KMS-11 (cell line): ENCODE results near the gene MKKS.

Source experiments
- H2AFZ ChIP-seq: fragments of 200-600 bp; sonication (generic); 2 replicates; pipeline ENCODE4 v1.6.1; 2016; ENCODE audit warnings: antibody characterized with exemption, mixed run types, low read depth
- H3K27ac ChIP-seq: fragments of 200-600 bp; sonication (generic); 2 replicates; pipeline ENCODE4 v1.6.1; 2016; ENCODE audit warnings: mild to moderate bottlenecking, mixed run types
- H3K27me3 ChIP-seq: fragments of 200-600 bp; sonication (generic); 2 replicates; pipeline ENCODE4 v1.6.1; 2017; ENCODE audit warnings: mild to moderate bottlenecking, low read depth, mixed run types, moderate library complexity; ENCODE audit not compliant: insufficient read depth
- H3K36me3 ChIP-seq: fragments of 200-600 bp; sonication (generic); 2 replicates; pipeline ENCODE4 v1.6.1; 2017; ENCODE audit warnings: mild to moderate bottlenecking, mixed run types; ENCODE audit not compliant: insufficient read depth
- H3K4me1 ChIP-seq: fragments of 200-600 bp; sonication (generic); 2 replicates; pipeline ENCODE4 v1.6.1; 2016; ENCODE audit warnings: mild to moderate bottlenecking, low read depth, mixed run types; ENCODE audit not compliant: poor library complexity, severe bottlenecking
- H3K4me2 ChIP-seq: fragments of 200-600 bp; sonication (generic); 2 replicates; pipeline ENCODE4 v1.7.0; 2016; ENCODE audit warnings: mild to moderate bottlenecking, mixed run types
- H3K4me3 ChIP-seq: fragments of 200-600 bp; sonication (generic); IDR thresholded peaks from 2 replicates; pipeline ENCODE4 v1.6.1; 2017; ENCODE audit warnings: low read depth, low read length, mixed read lengths; ENCODE audit not compliant: insufficient read depth
- H3K79me2 ChIP-seq: fragments of 200-600 bp; sonication (generic); 2 replicates; pipeline ENCODE4 v1.6.1; 2016; ENCODE audit warnings: low read depth, mixed run types; ENCODE audit not compliant: insufficient read depth
- H3K9ac ChIP-seq: fragments of 200-600 bp; sonication (generic); 2 replicates; pipeline ENCODE4 v1.6.1; 2016; ENCODE audit warnings: mild to moderate bottlenecking, mixed run types
- H4K20me1 ChIP-seq: fragments of 200-600 bp; sonication (generic); 2 replicates; pipeline ENCODE4 v1.6.1; 2016; ENCODE audit warnings: mild to moderate bottlenecking, mixed run types; ENCODE audit not compliant: insufficient read depth
- CTCF ChIP-seq: fragments of 200-600 bp; sonication (generic); conservative IDR thresholded peaks from 2 replicates; pipeline ENCODE4 v1.6.1; 2017; ENCODE audit warnings: low read depth, mild to moderate bottlenecking, antibody characterized with exemption, low read length, moderate library complexity, mixed read lengths

Gene MKKS

GRCh38 chr20:10432079-10432478, 1.9 kb downstream of the MKKS start:
- no peak overlapping the region for H3K4me2 ChIP-seq
- no peak overlapping the region for H3K9ac ChIP-seq
- H3K79me2 ChIP-seq = peaks cover 14% of the 10 kb centered on the region; the same call in 1 of the 2 replicates
- H3K27ac ChIP-seq = no peak overlapping the region
- H3K4me1 ChIP-seq = peaks cover 11% of the 10 kb centered on the region
- no peaks in the 10 kb centered on the region for H4K20me1 ChIP-seq
- H3K27me3 ChIP-seq = no peaks in the 10 kb centered on the region
- no peak overlapping the region for H2AFZ ChIP-seq
- no peak for TF ChIP-seq CTCF
- no peaks in the 10 kb centered on the region for H3K36me3 ChIP-seq
- H3K4me3 ChIP-seq = no peak overlapping the region

- no peaks in the 10 kb centered on the region for H4K20me1 ChIP-seq
- no peak overlapping the region for H3K4me2 ChIP-seq
- no peak overlapping the region for H3K27ac ChIP-seq
- no peak for TF ChIP-seq CTCF
- H3K4me1 ChIP-seq = peaks cover 3% of the 10 kb centered on the region
- H2AFZ ChIP-seq = no peak overlapping the region
- no peaks in the 10 kb centered on the region for H3K36me3 ChIP-seq
- peaks cover 9% of the 10 kb centered on the region; the same call in 1 of the 2 replicates for H3K79me2 ChIP-seq
- H3K27me3 ChIP-seq = no peaks in the 10 kb centered on the region
- no peak overlapping the region for H3K9ac ChIP-seq
- H3K4me3 ChIP-seq = no peak overlapping the region
Measured at GRCh38 chr20:10430704-10431103, 3.3 kb downstream of the MKKS start.

- peaks cover 2% of the 10 kb centered on the region for H3K4me1 ChIP-seq
- H2AFZ ChIP-seq = no peak overlapping the region
- peaks cover 5% of the 10 kb centered on the region; the same call in 1 of the 2 replicates for H3K79me2 ChIP-seq
- H3K27me3 ChIP-seq = no peaks in the 10 kb centered on the region
- no peak for TF ChIP-seq CTCF
- H3K4me2 ChIP-seq = no peak overlapping the region
- no peaks in the 10 kb centered on the region for H4K20me1 ChIP-seq
- H3K9ac ChIP-seq = no peak overlapping the region
- H3K27ac ChIP-seq = no peak overlapping the region
- H3K36me3 ChIP-seq = no peaks in the 10 kb centered on the region
- no peak overlapping the region for H3K4me3 ChIP-seq
Measured at GRCh38 chr20:10430000-10430466, 4.0 kb downstream of the MKKS start.

- Histone ChIP-seq H3K4me2 (no peak overlapping the region), H3K79me2 (peaks cover 5% of the 10 kb centered on the region; the same call in 1 of the 2 replicates), H3K4me1 (peaks cover 2% of the 10 kb centered on the region)
Measured at GRCh38 chr20:10429443-10429981, 4.5 kb downstream of the MKKS start.

More at GRCh38 chr20:10429443-10429981, 4.5 kb downstream of the MKKS start:
- Histone ChIP-seq H3K9ac (no peak overlapping the region), H2AFZ (no peak overlapping the region), H4K20me1 (no peaks in the 10 kb centered on the region), H3K27ac (no peak overlapping the region), H3K4me3 (no peak overlapping the region), H3K27me3 (no peaks in the 10 kb centered on the region), H3K36me3 (no peaks in the 10 kb centered on the region)
- no peak for TF ChIP-seq CTCF
